HT1080 (cell line): ENCODE results near the gene CDH23. TPM values are rescaled to one million over a fixed set of nuclear protein-coding genes. Genes with fewer than 3 reads are reported as not detected.
"Not testable (repeated sequence)": the region's sequence is repeated elsewhere in the genome, so short reads cannot be mapped to it uniquely, and the experiment has no call there.

Source experiments
- DNase-seq: peaks from one replicate; pipeline ENCODE4 v3.0.0-alpha.2; 2015; ENCODE audit warnings: low read depth
- total RNA-seq: library from RNA; depleted of rRNA; stranded (reverse); fragments of >200 nt; shearing (Covaris generic); gene quantifications from 2 replicates; pipeline ENCODE4 v1.2.3, GENCODE V29; 2014

Gene CDH23
- total RNA-seq, 1 experiment from 2014 or later = 0.23 TPM

GRCh38 chr10:71845410-71846405 lies 449.0 kb downstream of the CDH23 start:
- no peak for DNase-seq

GRCh38 chr10:71846816-71847215 lies 450.1 kb downstream of the CDH23 start:
- no peak for DNase-seq

- no peak for DNase-seq
Measured at GRCh38 chr10:71847418-71847817, 450.7 kb downstream of the CDH23 start.

GRCh38 chr10:71848325-71849275 lies 451.9 kb downstream of the CDH23 start:
- DNase-seq = peak; percentile 84

GRCh38 chr10:71849461-71849908 lies 452.8 kb downstream of the CDH23 start:
- DNase-seq = no peak

DNA sequence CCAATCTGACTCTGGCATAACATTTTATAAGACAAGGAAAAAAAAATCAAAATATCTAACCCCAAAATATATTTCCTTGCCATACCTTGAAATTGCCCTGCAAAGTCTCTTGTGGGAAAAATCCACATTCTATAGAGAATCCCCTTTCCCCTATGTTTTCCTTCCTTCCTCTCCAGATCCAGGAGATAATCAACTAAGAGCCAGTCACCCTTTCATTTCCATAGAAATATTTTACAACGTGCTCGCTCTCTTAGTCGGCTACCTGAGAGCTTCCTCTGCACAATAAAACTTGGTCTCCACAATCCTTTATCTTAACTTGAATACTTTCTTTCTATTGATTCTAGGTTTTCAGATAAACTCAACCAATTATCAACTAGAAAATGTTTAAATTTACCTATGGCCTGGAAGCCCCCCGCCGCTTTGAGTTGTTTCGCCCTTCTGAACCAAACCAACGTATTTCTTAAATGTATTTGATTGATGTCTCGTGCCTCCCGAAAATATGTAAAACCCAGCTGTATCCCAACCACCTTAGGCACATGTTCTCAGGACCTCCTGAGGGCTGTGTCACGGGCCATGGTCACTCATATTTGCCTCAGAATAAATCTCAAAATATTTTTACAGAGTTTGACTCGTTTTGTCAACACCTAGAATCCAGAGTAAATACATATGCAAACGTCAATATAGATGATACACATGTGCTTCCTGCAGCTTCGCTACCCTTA lies 453.5 kb downstream of the CDH23 start:
- DNase-seq = no peak

DNA sequence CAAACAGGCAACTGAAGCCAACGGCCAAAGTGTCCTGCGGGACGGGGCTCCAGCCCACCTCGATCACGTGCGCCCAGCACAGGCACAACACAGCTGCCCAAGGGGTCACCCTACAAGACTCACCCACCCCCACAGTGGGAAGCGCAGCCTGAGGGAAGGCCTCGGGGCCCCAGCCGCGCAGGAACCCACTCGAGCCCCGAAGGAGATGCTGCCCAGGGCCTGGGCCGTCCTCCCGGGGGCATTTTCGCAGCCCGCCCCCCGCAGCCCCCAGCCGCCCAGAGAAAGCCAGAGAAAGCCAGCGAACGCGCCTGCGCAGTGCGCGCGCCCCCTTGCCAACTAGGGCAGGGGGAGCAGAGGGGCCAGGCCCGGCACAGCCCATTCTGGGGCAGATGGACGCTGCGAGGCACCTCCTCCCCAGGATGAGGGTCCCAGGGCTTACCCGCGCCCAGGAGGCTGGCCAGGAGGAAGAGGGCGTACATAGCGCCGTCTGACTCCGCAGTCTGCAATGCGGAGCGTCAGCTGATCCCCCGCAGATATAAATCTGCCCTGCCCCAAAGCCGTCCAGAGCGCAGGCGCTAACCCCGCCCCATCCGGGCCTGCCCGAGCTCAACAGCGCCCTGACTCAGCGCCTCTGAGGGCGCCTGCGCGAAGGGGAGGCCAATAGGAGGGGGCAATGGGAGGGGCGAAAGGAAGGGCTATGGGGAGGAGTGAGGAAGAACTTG lies 454.2 kb downstream of the CDH23 start, which contains the start of gene PSAP:
TSS of gene PSAP (minus strand) at position 509 of the 722 bp plus-strand sequence. CDS start at position 479, 30 bp downstream.
- DNase-seq = peak; percentile 97

DNA sequence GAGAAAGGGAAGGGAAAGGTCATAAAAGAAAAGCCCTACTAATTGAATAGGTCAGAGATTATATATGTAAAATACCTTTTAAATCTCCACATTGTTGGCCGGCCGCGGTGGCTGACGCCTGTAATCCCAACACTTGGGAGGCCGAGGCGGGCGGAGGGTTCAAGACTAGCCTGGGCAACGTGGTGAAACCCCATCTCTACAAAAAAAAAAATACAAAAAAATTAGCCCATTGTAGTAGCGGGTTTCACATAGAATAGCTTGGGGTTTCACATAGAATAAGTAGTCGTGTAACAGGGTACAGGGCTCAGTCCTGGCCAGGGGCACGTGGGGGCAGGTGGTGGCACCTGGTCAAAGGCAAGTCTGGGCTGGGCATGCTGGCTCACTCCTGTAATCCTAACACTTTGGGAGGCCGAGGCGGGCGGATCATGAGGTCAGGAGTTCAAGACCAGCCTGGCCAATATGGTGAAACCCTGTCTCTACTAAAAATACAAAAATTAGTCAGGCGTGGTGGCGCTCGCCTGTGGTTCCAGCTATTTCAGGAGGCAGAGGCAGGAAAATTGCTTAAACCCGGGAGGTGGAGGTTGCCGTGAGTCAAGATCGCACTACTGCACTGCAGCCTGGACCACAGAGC lies 454.9 kb downstream of the CDH23 start:
- DNase-seq = not testable (repeated sequence)

GRCh38 chr10:71852355-71852937 lies 455.7 kb downstream of the CDH23 start:
- no peak for DNase-seq

- no peak for DNase-seq
Measured at GRCh38 chr10:71854031-71854430, 457.3 kb downstream of the CDH23 start.

- DNase-seq = no peak
Measured at GRCh38 chr10:71856619-71857018, 459.9 kb downstream of the CDH23 start.

DNA sequence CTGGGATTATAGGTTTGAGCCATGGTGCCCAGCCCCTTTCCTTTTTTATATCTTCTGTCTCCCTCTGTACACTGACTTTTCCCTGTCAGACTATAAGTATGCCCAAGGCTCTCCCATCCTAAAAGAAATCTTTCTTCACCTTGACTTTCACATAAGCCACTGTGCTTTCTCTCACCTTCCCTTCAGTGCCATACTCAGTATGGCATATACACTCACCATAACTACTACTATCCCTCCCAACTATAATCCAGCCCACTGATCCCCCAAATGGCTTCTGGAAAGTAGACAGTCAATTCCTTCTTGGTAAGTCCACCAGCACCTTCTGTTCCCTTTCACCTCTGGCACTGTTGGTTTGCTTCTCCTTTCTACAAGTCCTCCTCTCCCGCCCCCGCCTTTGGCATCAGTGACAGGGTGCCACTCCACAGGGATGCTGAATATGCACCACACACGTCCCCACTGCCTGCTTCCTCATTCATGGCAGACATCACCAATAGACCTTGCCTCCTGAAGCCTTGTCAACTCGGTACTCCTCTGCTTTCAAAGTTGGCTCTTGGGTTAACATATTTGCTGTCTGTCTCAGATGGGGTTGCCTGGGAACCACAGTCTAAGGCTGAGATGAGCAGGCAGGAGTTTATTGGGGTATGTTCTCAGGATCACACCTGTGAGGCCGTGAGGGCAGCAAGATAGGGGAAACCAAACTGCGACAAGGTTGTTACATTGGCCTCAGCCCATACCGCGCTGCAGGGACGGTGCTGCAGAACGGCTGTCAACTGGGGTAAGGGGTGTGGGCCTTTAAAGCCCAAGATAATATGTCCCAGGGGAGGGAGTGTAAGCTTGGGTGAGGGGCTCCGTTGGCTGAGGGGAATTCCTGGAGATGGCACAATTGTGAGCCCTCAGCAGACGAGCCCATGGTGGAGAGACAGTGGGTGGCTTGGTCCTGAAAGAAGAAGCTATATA lies 461.5 kb downstream of the CDH23 start:
- DNase-seq = no peak

DNA sequence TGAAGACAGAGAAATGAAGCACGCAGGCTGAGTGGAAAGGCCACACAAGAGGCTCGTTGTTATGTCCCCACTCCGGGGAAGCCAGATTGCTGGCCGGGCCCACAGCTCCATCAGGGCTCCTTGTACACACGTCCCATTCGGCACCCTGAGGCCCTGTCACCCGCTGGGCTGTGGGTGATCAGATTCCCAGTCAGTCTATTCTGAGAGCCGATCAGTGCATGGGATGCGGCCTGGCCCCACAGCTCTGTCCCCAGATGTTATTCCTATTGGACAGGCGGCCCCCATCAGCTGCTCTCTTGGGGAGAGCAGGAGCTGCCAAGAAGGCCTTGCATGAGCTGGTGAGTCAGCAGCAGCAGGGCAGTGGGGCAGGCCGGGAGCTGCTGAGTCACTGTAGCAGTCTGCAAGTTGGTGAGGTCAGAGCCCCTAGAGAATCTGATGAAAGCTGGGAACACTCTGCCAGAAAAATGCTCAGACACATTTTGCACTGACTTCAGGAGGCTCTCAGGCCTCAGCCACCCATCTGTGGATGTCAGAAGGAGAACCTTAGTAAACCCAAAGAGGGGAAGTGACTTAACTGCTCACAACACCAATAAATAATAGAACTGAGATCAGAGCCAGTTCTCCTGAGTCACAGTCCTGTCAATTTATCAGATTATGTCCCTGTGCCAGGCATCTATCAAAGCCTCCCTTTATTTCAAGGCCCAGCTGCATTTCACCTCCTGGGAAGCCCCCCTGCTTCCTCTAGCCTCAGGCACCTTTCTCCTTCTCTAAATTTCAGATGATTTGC lies 463.7 kb downstream of the CDH23 start:
- peak; percentile 100 for DNase-seq

- no peak for DNase-seq
Measured at GRCh38 chr10:71863203-71863602, 466.5 kb downstream of the CDH23 start.

DNA sequence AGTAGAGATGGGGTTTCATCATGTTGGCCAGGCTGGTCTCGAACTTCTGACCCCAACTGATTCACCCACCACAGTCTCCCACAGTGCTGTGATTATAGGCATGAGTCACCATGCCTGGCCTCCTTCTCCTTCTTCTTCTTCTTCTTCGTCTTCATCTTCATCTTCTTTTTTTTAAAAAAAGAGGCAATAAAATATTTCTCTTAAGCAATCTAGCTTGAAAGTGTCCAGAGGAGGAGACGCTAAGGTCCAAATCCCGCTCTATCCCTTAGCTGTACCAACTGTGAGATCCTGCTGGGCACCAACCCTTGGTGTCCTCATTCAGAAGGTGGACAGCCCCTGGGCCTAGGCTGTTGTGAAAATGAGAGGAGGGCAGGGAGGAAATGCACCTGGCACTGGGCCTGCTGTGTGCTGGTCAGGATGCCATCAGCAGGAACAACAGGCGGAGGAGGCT lies 468.2 kb downstream of the CDH23 start:
- peak; percentile 91 for DNase-seq
